ENCODE results near the gene RNF43. TPM values are rescaled to one million over a fixed set of nuclear protein-coding genes. Genes with fewer than 3 reads are reported as not detected.

The RNF43 gene
- total and polyA plus RNA-seq, 3 experiments from 2014 or later = 0.47 to 1.4 (median 1.2) TPM

GRCh38 chr17:58432806-58433573 is 15.7 kb upstream of the RNF43 start:
- no peak overlapping the region for H3K4me3 ChIP-seq (ENCODE audit: low read length)
- POLR2A ChIA-PET = no interaction called here
- Mint-ChIP-seq H3K27ac (no peak overlapping the region), H3K4me1 (no peaks in the 10 kb centered on the region), H3K9me3 (no peaks in the 10 kb centered on the region), H3K4me3 (no peak overlapping the region), H3K27me3 (no peaks in the 10 kb centered on the region), H3K36me3 (peaks cover 3 to 6% (median 4%) of the 10 kb centered on the region in 3 donors)
- H3K4me1 ChIP-seq (ENCODE audit: insufficient read depth, low read length) = no peaks in the 10 kb centered on the region
- DNase-seq = no peak
- CTCF ChIA-PET = interaction anchor here (1.1 to 3.2 kb wide), 2 partner anchors 15 to 116 kb away, joined by 3 to 10 read pairs; partner anchors contain the start of gene RNF43
- no peaks in the 10 kb centered on the region for H3K27me3 ChIP-seq (ENCODE audit: insufficient read depth, low read length, poor library complexity, severe bottlenecking)
- H3K36me3 ChIP-seq (ENCODE audit: insufficient read depth, low read length) = no peaks in the 10 kb centered on the region
- no peak overlapping the region for H3K27ac ChIP-seq (ENCODE audit: low read depth, low read length)
- no peaks in the 10 kb centered on the region for H3K9me3 ChIP-seq (ENCODE audit: low read length)

GRCh38 chr17:58427807-58428206 is 10.5 kb upstream of the RNF43 start:
- CTCF ChIA-PET = interaction anchor here (2.6 kb wide), 1 partner anchor 11 kb away, joined by 8 read pairs; the partner anchor contains the start of gene RNF43
- H3K9me3 Mint-ChIP-seq = no peaks in the 10 kb centered on the region
- H3K27ac ChIP-seq (ENCODE audit: low read depth, low read length) = no peak overlapping the region

GRCh38 chr17:58421711-58422110 is 4.4 kb upstream of the RNF43 start:
- H3K27ac Mint-ChIP-seq = no peak overlapping the region
- H3K9me3 Mint-ChIP-seq = no peaks in the 10 kb centered on the region
- CTCF ChIA-PET = interaction anchor here (1.2 kb wide), 1 partner anchor 77 kb away, joined by 3 read pairs; no protein-coding TSS in a partner anchor

More at GRCh38 chr17:58427807-58428206, 10.5 kb upstream of the RNF43 start:
- Mint-ChIP-seq H3K36me3 (peaks cover 0 to 3% (median 0%) of the 10 kb centered on the region in 3 donors), H3K27ac (peak overlapping the region in 1 of 8 donors; percentile 17), H3K4me1 (no peaks in the 10 kb centered on the region), H3K27me3 (no peaks in the 10 kb centered on the region), H3K4me3 (no peak overlapping the region)
- Histone ChIP-seq H3K27me3 (ENCODE audit: insufficient read depth, low read length, poor library complexity, severe bottlenecking) (no peaks in the 10 kb centered on the region), H3K9me3 (ENCODE audit: low read length) (no peaks in the 10 kb centered on the region), H3K4me1 (ENCODE audit: insufficient read depth, low read length) (no peaks in the 10 kb centered on the region), H3K4me3 (ENCODE audit: low read length) (no peak overlapping the region), H3K36me3 (ENCODE audit: insufficient read depth, low read length) (no peaks in the 10 kb centered on the region)
- no peak for DNase-seq
- POLR2A ChIA-PET = no interaction called here

GRCh38 chr17:58420827-58421226 is 3.5 kb upstream of the RNF43 start:
- H3K9me3 Mint-ChIP-seq = no peaks in the 10 kb centered on the region
- H3K27me3 Mint-ChIP-seq = no peaks in the 10 kb centered on the region
- H3K4me3 Mint-ChIP-seq = no peak overlapping the region
- H3K4me3 ChIP-seq (ENCODE audit: low read length) = no peak overlapping the region
- H3K9me3 ChIP-seq (ENCODE audit: low read length) = no peaks in the 10 kb centered on the region
- no peak for DNase-seq
- no peak overlapping the region for H3K27ac Mint-ChIP-seq
- H3K27ac ChIP-seq (ENCODE audit: low read depth, low read length) = no peak overlapping the region
- peaks cover 9 to 17% (median 14%) of the 10 kb centered on the region in 3 donors for H3K4me1 Mint-ChIP-seq
- CTCF ChIA-PET = interaction anchor here (1.2 to 1.3 kb wide), 2 partner anchors 76 to 104 kb away, joined by 3 to 10 read pairs; no protein-coding TSS in a partner anchor
- H3K36me3 ChIP-seq (ENCODE audit: insufficient read depth, low read length) = no peaks in the 10 kb centered on the region
- H3K27me3 ChIP-seq (ENCODE audit: insufficient read depth, low read length, poor library complexity, severe bottlenecking) = no peaks in the 10 kb centered on the region
- peaks cover 15% of the 10 kb centered on the region for H3K4me1 ChIP-seq (ENCODE audit: insufficient read depth, low read length)
- H3K36me3 Mint-ChIP-seq = peaks cover 0 to 2% (median 1%) of the 10 kb centered on the region in 3 donors
- POLR2A ChIA-PET = interaction anchor here (0.6 kb wide), 1 partner anchor 64 kb away, joined by 6 read pairs; no protein-coding TSS in a partner anchor

More at GRCh38 chr17:58421711-58422110, 4.4 kb upstream of the RNF43 start:
- Histone ChIP-seq H3K9me3 (ENCODE audit: low read length) (no peaks in the 10 kb centered on the region), H3K4me3 (ENCODE audit: low read length) (no peak overlapping the region), H3K27ac (ENCODE audit: low read depth, low read length) (no peak overlapping the region), H3K36me3 (ENCODE audit: insufficient read depth, low read length) (no peaks in the 10 kb centered on the region), H3K27me3 (ENCODE audit: insufficient read depth, low read length, poor library complexity, severe bottlenecking) (no peaks in the 10 kb centered on the region), H3K4me1 (ENCODE audit: insufficient read depth, low read length) (peaks cover 15% of the 10 kb centered on the region)
- POLR2A ChIA-PET = interaction anchor here (0.6 kb wide), 1 partner anchor 65 kb away, joined by 6 read pairs; no protein-coding TSS in a partner anchor
- no peak overlapping the region for H3K4me3 Mint-ChIP-seq
- H3K4me1 Mint-ChIP-seq = peaks cover 9 to 15% (median 14%) of the 10 kb centered on the region in 3 donors
- H3K36me3 Mint-ChIP-seq = peaks cover 0 to 2% (median 0%) of the 10 kb centered on the region in 3 donors
- no peak for DNase-seq
- H3K27me3 Mint-ChIP-seq = no peaks in the 10 kb centered on the region

GRCh38 chr17:58416937-58417299 is 416 bp downstream of the RNF43 start:
- no peak for DNase-seq
- ChIA-PET POLR2A (interaction anchor here (1.1 to 2.8 kb wide), 6 partner anchors 62 to 100 kb away, joined by 6 to 15 read pairs (median 8); partner anchors contain the start of genes SUPT4H1 and TSPOAP1), CTCF (interaction anchor here (0.6 to 6.5 kb wide), 24 partner anchors 9 to 295 kb away, joined by 3 to 98 read pairs (median 5); partner anchors contain the start of genes HSF5 and SUPT4H1)
- Mint-ChIP-seq H3K4me1 (peaks cover 9 to 19% (median 14%) of the 10 kb centered on the region in 3 donors), H3K36me3 (peaks cover 0 to 5% (median 0%) of the 10 kb centered on the region in 3 donors), H3K4me3 (peak overlapping the region in 3 of 7 donors; percentile 2 to 37 (median 6)), H3K9me3 (no peaks in the 10 kb centered on the region), H3K27ac (peak overlapping the region in 5 of 8 donors; percentile 17 to 77 (median 55)), H3K27me3 (no peaks in the 10 kb centered on the region)
- Histone ChIP-seq H3K27me3 (ENCODE audit: insufficient read depth, low read length, poor library complexity, severe bottlenecking) (no peaks in the 10 kb centered on the region), H3K4me1 (ENCODE audit: insufficient read depth, low read length) (peaks cover 15% of the 10 kb centered on the region), H3K36me3 (ENCODE audit: insufficient read depth, low read length) (no peaks in the 10 kb centered on the region), H3K27ac (ENCODE audit: low read depth, low read length) (no peak overlapping the region), H3K9me3 (ENCODE audit: low read length) (no peaks in the 10 kb centered on the region), H3K4me3 (ENCODE audit: low read length) (peak overlapping the region; percentile 15)

- no peak for DNase-seq
- Histone ChIP-seq H3K9me3 (ENCODE audit: low read length) (no peaks in the 10 kb centered on the region), H3K4me3 (ENCODE audit: low read length) (no peak overlapping the region), H3K27ac (ENCODE audit: low read depth, low read length) (peak overlapping the region; percentile 28), H3K4me1 (ENCODE audit: insufficient read depth, low read length) (peaks cover 15% of the 10 kb centered on the region), H3K27me3 (ENCODE audit: insufficient read depth, low read length, poor library complexity, severe bottlenecking) (no peaks in the 10 kb centered on the region), H3K36me3 (ENCODE audit: insufficient read depth, low read length) (no peaks in the 10 kb centered on the region)
- Mint-ChIP-seq H3K27ac (peak overlapping the region in 3 of 8 donors; percentile 13 to 32 (median 14)), H3K4me3 (peak overlapping the region in 1 of 7 donors; percentile 32), H3K4me1 (peaks cover 9 to 19% (median 14%) of the 10 kb centered on the region in 3 donors), H3K9me3 (no peaks in the 10 kb centered on the region), H3K36me3 (peaks cover 0 to 5% (median 0%) of the 10 kb centered on the region in 3 donors), H3K27me3 (no peaks in the 10 kb centered on the region)
- CTCF ChIA-PET = interaction anchor here (1.7 to 6.5 kb wide), 6 partner anchors 11 to 112 kb away, joined by 5 to 98 read pairs (median 14); partner anchors contain the start of gene HSF5
- POLR2A ChIA-PET = interaction anchor here (2.8 kb wide), 1 partner anchor 61 kb away, joined by 7 read pairs; no protein-coding TSS in a partner anchor
These were observed 938 bp downstream of the RNF43 start for GRCh38 chr17:58416396-58416795.

- ChIA-PET POLR2A (interaction anchor here (0.6 to 2.8 kb wide), 2 partner anchors 60 to 1402 kb away, joined by 3 to 7 read pairs; no protein-coding TSS in a partner anchor), CTCF (interaction anchor here (0.9 to 6.5 kb wide), 5 partner anchors 36 to 111 kb away, joined by 3 to 98 read pairs (median 5); no protein-coding TSS in a partner anchor)
- no peak for DNase-seq
- Mint-ChIP-seq H3K36me3 (peaks cover 0 to 5% (median 0%) of the 10 kb centered on the region in 3 donors), H3K4me3 (peak overlapping the region in 1 of 7 donors; percentile 47), H3K9me3 (no peaks in the 10 kb centered on the region), H3K27ac (peak overlapping the region in 4 of 8 donors; percentile 20 to 86 (median 72)), H3K4me1 (peaks cover 9 to 19% (median 14%) of the 10 kb centered on the region in 3 donors), H3K27me3 (no peaks in the 10 kb centered on the region)
- Histone ChIP-seq H3K4me3 (ENCODE audit: low read length) (no peak overlapping the region), H3K27me3 (ENCODE audit: insufficient read depth, low read length, poor library complexity, severe bottlenecking) (no peaks in the 10 kb centered on the region), H3K27ac (ENCODE audit: low read depth, low read length) (peak overlapping the region; percentile 27), H3K4me1 (ENCODE audit: insufficient read depth, low read length) (peaks cover 15% of the 10 kb centered on the region), H3K9me3 (ENCODE audit: low read length) (no peaks in the 10 kb centered on the region), H3K36me3 (ENCODE audit: insufficient read depth, low read length) (no peaks in the 10 kb centered on the region)
These were observed 1.8 kb downstream of the RNF43 start for GRCh38 chr17:58415371-58416055.

Data from CD8-positive, alpha-beta memory T cell (primary cell).